NCI-H2081 treated with DMSO at 0.1 percent for 48 hours (cell line): ENCODE measurements around the gene MEDAG.

Source experiments
- DNase-seq: peaks from one replicate; lab custom pipeline; 2025; lab: John Stamatoyannopoulos, UW

MEDAG gene

DNA sequence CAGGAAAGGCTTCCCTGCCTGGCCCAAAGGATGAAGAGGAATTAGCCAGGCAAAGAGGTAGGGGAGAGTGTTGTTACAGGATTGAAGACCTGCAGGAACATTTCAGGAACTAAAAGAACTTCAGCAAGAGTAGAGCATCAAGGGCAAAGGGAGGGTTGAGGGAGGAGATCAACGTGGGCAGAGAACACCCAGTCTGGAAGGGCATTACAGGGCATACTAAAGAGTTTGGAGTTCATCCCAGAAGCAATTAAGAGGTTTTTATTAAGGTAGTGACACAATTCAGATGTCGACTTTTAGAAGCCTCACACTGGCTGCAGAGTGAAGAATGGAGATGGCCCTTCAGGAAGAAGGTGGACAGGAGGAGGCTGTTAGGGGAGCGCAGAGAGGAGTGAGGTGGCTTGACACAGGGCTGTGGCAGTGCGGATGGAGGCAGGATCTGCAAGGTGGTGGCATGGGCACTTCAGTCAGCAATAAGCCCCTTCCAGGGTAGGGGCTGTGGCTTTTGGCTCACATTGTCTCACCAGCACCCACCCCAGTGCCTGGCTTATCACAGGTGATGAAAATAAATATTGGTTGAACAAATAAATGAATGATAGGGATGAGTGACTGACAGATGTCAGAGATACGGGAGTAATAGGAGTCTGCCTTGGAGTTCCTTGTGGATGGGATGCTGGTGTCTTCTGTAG, 51.3 kb downstream of the MEDAG start:
- DNase-seq: no peak

- DNase-seq: no peak
Measured at GRCh38 chr13:30959678-30960077, 53.6 kb downstream of the MEDAG start.

GRCh38 chr13:30963791-30964190, 57.7 kb downstream of the MEDAG start:
- no peak for DNase-seq

DNA sequence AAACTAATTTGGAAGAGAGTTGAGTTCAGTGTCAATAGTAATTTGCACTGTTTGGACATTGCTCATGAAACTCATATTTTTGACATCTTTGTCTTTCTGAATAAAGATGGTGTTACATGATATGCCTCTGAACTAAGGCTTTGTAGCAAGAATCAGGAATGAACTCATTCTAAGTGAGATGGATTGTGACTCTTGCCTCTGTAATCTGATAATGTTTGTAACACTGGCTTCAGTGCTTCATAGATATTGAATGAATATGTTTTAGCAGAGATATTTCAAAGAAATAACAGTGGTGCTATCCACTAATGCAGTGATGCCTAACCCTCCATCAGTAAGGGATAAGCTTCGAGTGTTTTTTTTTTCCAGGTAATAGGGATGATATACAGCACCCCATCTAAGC, 59.3 kb downstream of the MEDAG start:
- no peak for DNase-seq

- no peak for DNase-seq
Measured at GRCh38 chr13:30966101-30966500, 60.0 kb downstream of the MEDAG start.

- no peak for DNase-seq
Measured at GRCh38 chr13:30968846-30969245, 62.8 kb downstream of the MEDAG start.

DNA sequence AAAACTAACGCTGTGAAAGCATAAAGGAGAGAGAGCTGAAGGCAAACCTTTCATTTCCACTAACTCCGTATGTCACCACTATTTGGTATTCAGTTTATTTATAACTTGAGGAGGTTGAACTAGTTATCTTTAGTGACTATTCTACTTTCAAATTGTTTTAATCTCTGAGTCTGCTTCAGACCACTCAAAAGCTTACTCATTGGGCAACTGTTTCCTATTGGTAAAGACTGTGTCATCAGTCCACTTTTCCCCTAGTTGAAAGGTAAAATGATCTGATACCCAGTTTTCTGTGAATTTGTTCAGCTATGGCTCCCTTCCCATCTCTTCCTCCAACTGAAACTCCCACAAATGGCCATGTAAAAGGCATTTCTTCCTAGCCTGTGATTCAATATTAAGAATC, 65.5 kb downstream of the MEDAG start:
- no peak for DNase-seq

DNA sequence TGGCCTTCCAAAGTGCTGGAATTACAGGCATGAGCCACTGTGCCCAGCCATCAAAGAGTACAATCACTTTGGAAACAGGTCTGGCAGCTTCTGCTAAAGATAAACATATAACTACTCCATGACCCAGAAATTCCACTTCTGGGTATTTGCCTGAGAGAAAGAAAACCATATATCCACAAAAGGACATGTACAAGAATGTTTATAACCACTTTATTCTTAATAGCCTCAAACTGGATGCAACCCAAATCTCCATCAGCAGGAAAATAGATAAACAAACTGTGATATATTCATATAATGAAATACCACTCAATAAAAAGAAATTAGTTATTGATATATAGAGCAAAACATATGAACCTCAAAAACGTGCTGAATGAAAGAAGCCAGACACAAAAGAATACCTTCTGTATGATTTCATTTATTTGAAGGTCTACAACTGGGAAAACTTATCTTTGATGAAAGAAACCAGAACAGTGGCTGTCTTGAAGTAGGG, 66.9 kb downstream of the MEDAG start:
- DNase-seq: no peak

DNA sequence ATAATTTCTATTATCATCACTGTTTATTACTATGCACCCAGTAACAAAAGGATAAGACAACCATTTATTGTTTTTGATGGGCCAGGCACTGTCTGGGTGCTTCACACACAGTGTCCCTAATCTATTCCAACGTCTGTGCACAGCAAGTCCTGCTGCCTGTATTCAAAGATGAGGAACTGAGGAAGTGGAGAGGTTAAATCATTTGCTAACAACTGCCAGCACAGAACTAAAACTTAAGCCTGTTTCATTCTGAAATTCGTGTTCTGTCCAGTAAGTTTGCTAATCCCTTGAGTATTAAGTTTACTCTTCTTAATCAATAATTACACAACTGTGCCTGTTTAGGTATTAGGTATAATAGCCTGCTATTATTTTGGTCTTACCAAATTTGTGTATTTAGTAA, 68.3 kb downstream of the MEDAG start:
- DNase-seq: no peak
